Measurements from ENCODE around the gene RALBP1.

DNA sequence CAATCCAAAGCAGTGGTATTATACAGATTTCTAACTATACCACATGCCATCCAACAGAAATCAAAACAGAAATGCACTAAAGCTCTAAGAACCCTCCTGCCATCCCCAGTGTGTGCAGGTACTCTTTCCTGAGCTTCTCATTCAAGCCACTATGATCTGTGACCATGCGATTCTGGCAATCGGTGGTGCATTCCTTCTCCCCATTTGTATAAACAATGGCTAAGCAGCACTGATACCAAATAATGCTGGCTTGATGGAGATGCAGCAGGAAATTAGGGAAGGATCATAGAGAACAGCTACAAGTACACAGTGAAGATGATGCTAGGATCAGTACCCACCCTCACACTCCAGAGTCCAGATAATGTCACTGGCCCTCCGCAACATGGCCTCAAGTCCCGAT lies 87.3 kb downstream of the RALBP1 start:
- TF ChIP-seq CTCF (conservative IDR thresholded peaks at IDR 0.05 in 1 of 2, IDR thresholded peaks at IDR 0.05 in 1 of 2; ENCODE audit: extremely low read depth in 1 of 2, insufficient read depth in 1 of 2, low read depth in 1 of 2, low read length in 2 of 2) (no peak), EZH2 (IDR thresholded peaks at IDR 0.05; ENCODE audit: borderline replicate concordance, low read length) (no peak)
